RWPE1 (cell line): ENCODE data around the gene INF2.

Source experiments
- CTCF ChIA-PET: fragments of 350-600 bp; sonication (Branson Sonifier 250); formaldehyde crosslinking; extraction: SDS; loops from one replicate; lab custom pipeline; 2021; lab: Yijun Ruan, JAX
- POLR2A ChIA-PET: fragments of 400-600 bp; formaldehyde crosslinking; extraction: SDS; loops from one replicate; lab custom pipeline; 2020; ENCODE audit warnings: antibody characterized with exemption; ENCODE audit not compliant: low non-redundant PET; lab: Yijun Ruan, JAX
- DNase-seq: peaks from one replicate; pipeline ENCODE4 v3.0.0; 2012; ENCODE audit warnings: low spot score
- H3K27ac ChIP-seq: fragments of 450-650 bp; 2 replicates; pipeline ENCODE4 v1.5.1; 2017
- CTCF ChIP-seq: fragments of 450-650 bp; conservative IDR thresholded peaks from 2 replicates; pipeline ENCODE4 v1.5.1; 2017; ENCODE audit warnings: low read depth, mild to moderate bottlenecking

Gene INF2

GRCh38 chr14:104712881-104713734 is 23.7 kb downstream of the INF2 start:
- ChIA-PET POLR2A (no interaction called here), CTCF (interaction anchor here (1.2 kb wide), 1 partner anchor 10 kb away, joined by 5 read pairs; no protein-coding TSS in a partner anchor)
- no peak for DNase-seq
- H3K27ac ChIP-seq = peak overlapping the region; percentile 58
- no peak for TF ChIP-seq CTCF

- CTCF ChIA-PET = no interaction called here
- TF ChIP-seq CTCF = no peak
- peak overlapping the region; percentile 58 for H3K27ac ChIP-seq
- no peak for DNase-seq
- POLR2A ChIA-PET = no interaction called here
Measured at GRCh38 chr14:104714066-104714465, 24.6 kb downstream of the INF2 start.

- ChIA-PET POLR2A (no interaction called here), CTCF (no interaction called here)
- DNase-seq = no peak
- no peak for TF ChIP-seq CTCF
- H3K27ac ChIP-seq = peak overlapping the region; percentile 58
Measured at GRCh38 chr14:104714681-104715080, 25.3 kb downstream of the INF2 start.

GRCh38 chr14:104715416-104715815 is 26.0 kb downstream of the INF2 start:
- H3K27ac ChIP-seq = peak overlapping the region; percentile 58
- POLR2A ChIA-PET = no interaction called here
- CTCF ChIA-PET = interaction anchor here (0.5 kb wide), 1 partner anchor 53 kb away, joined by 3 read pairs; no protein-coding TSS in a partner anchor
- no peak for TF ChIP-seq CTCF
- DNase-seq = no peak

- no peak for DNase-seq
- CTCF ChIA-PET = interaction anchor here (0.5 kb wide), 1 partner anchor 52 kb away, joined by 3 read pairs; no protein-coding TSS in a partner anchor
- H3K27ac ChIP-seq = peak overlapping the region; percentile 58
- POLR2A ChIA-PET = no interaction called here
- no peak for TF ChIP-seq CTCF
Measured at GRCh38 chr14:104715871-104716270, 26.5 kb downstream of the INF2 start.

- CTCF ChIA-PET = no interaction called here
- POLR2A ChIA-PET = no interaction called here
- TF ChIP-seq CTCF = no peak
- no peak for DNase-seq
- peak overlapping the region; percentile 58; the same call in 1 of the 2 replicates for H3K27ac ChIP-seq
Measured at GRCh38 chr14:104717137-104717536, 27.7 kb downstream of the INF2 start.
